Stimulated activated CD4-positive, alpha-beta T cell treated with anti-CD3 and anti-CD28 coated beads, Interleukin-4, amount 100 ng/mL, for 1 hour (primary cell): ENCODE measurements around the gene LIPC.

Source experiments
- DNase-seq: peaks from one replicate; pipeline ENCODE4 v3.0.0-alpha.2; 2020

LIPC gene

DNA sequence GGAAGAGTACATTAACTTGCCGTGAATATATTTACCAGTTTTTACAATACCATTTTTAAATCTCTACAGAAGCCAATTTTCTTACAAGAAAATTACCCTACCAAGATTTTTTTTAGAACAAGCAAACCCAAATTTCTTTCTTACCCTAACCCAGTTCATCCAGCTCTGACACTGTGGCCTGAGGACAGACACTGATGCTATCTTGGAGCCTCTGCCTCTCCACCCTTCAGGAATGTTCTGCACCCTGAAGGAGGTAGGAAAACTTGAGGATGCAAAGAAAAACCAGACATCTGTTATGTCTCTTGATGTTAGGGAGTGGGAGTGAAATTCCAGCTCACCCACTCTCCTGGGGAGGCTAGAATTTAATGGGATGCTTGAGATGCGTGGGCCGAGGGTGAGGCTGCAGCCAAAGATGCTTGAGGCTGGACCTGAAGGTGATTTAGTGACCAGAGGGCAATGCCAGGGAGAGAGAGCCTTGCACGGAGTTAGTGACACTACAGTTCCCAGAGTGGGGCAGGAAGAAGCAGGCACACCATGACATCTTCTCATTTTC lies 69.9 kb downstream of the LIPC start:
- no peak for DNase-seq

GRCh38 chr15:58503139-58504027 lies 71.6 kb downstream of the LIPC start:
- no peak for DNase-seq

GRCh38 chr15:58504674-58505234 lies 73.0 kb downstream of the LIPC start:
- no peak for DNase-seq

GRCh38 chr15:58505581-58505980 lies 73.8 kb downstream of the LIPC start:
- DNase-seq = no peak

DNA sequence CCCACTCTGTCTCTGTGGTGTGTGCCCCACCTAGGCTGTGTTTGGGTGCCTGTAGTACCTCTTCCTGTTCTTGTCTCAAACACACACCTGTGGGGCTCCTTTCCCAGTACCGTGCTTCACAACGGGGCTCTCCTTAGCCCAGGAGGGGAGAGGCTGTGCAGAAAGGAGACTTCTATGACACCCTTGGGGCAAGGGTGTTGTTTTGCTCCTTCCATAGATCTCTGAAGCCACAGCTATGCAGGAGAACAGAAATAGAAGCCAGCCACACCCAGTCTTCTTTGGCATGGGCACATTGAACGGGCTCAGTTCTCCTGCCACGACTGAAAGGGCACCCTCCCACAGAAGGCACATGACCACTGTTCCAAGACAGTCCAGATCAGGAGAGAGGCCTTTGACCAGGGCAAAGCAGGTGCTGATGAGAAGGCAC lies 74.3 kb downstream of the LIPC start:
- no peak for DNase-seq

- no peak for DNase-seq
Observed at GRCh38 chr15:58506783-58507668, 75.2 kb downstream of the LIPC start.

- no peak for DNase-seq
Observed at GRCh38 chr15:58509556-58509955, 77.8 kb downstream of the LIPC start.

DNA sequence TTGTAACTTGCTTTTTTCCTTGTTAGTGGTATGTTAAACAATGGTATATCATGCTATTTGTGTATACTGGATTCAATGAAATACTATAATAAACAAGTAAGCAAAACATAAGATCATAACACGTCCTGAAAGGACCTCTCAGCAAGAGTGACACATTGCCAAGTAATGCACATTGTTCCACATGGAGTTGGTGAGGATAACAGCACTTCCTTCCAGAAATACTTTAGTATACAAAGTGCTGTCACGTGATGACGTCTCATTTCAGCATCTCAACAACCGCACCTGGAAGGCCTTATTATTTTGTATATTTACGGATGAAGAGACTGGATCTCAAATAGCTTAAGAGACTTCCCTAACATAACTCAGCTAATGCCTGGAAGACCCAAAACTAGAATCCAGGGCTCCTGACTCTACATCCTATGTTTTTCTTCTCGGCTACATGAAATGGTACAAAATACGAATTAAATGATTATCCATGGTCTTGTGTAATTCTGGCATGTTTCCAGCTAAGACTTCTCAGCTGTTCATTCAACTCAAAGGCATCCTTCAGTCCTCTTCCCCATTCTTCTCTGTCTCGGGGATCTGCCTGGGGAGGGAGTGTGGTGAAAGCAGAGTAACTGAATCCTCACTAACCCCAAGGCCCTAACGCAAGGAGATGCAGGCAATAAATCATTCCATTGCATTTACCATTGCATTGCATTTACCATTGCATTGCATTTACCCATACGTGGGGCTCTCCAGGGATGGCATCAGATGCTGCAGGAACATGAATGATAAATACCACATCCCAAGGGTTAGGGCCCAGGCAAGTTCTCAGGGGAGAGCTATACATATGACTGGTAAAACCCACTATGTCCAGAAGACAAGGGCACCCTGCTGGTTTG lies 79.2 kb downstream of the LIPC start:
- no peak for DNase-seq

DNA sequence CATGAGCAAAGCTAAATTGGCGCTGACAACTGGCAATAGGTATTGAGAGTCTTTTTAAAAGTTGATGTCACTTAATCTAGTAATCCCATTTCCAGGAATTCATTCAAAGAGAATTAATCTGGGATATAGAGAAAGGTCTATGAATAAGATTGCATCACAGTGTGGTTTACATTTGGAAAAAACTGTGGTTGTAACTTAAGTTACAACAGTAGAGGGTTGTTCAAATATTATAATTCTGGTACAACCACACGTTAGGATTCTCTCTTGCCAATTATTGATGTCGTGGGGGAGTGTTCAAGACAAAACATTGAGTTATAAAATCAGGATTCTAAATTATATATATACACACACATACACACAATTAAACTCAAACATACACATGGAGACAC lies 79.8 kb downstream of the LIPC start:
- no peak for DNase-seq

- no peak for DNase-seq
Observed at GRCh38 chr15:58512522-58512921, 80.7 kb downstream of the LIPC start.

DNA sequence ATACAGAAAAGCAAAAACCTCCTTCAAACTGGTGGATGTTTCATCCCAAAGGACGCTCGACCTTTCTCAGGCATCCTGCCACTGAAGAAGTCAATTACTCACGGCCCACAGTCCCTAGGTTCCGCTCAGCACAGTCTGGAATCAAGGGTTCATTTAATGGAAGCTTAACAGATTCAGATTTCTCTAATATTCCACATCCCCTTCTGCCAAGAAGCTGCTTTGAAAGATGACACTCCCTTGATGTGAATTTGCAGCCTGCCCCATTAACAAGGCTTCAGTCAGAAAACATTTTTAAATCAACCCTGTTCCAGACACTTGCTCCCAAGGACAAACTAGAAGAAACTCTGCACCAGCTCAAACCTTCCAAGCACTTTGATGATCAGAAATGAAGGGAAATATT lies 81.2 kb downstream of the LIPC start:
- DNase-seq = no peak

GRCh38 chr15:58513726-58514336 lies 82.0 kb downstream of the LIPC start:
- no peak for DNase-seq

GRCh38 chr15:58515807-58516206 lies 84.0 kb downstream of the LIPC start:
- no peak for DNase-seq

GRCh38 chr15:58517252-58517681 lies 85.5 kb downstream of the LIPC start:
- no peak for DNase-seq

DNA sequence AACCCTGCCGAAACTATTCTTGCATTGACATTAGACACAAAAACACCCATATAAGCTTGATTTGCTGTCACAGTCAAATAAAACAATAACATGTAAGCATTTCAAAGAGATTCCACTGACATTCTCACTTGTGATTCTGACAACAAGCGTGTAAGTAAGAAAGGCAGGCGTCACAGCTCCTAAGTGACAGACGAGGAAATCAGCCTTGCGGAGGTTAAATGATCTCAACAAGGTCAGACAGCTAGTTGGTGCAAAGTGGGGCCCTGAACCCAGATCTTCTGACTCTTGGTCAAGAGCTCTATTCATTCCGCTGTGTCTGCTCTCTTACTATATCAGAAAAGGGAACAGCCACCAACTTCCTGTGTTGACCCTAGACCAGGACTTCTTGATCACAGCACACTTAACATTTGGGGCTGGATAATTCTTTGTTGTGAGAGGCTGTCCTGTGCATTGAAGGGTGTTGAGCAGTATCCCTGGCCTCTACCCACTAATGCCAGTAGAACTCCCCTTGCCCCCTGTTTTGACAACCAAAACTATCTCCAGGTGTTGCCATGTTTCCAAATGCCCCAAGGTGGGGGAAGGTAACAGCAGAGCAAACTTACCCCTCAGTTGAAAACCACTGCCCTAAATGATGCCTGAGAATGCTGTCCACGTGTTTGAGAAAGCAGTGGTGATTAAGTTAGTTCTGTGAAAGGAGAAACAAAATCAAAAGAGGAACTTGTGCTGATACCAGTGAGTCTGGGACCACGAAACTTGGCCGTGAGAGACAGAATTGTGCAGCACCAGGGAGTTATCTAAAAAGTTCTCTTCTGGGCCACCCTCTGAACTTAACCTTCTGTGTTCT lies 86.1 kb downstream of the LIPC start:
- DNase-seq = no peak

- DNase-seq = no peak
Observed at GRCh38 chr15:58518626-58519025, 86.8 kb downstream of the LIPC start.

- no peak for DNase-seq
Observed at GRCh38 chr15:58519516-58519915, 87.7 kb downstream of the LIPC start.

- DNase-seq = no peak
Observed at GRCh38 chr15:58520464-58520863, 88.7 kb downstream of the LIPC start.

DNA sequence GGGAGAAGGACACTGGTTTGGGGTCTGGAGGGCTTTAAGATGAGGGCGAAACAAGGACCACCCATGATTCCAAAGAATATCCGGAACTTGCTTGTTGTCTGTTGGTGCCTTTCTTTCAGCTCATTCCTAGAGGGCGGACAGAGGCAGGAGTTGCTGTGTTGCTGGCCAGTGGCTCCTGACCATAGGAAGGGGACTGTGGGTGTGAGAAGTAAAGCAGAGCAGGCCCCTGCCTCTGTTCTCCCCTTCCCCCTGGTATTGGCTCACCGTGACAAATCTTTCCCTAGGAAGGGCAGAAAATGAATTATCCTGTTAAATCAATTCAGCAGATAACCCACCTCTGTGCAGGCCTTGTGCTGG lies 89.1 kb downstream of the LIPC start:
- DNase-seq = no peak

DNA sequence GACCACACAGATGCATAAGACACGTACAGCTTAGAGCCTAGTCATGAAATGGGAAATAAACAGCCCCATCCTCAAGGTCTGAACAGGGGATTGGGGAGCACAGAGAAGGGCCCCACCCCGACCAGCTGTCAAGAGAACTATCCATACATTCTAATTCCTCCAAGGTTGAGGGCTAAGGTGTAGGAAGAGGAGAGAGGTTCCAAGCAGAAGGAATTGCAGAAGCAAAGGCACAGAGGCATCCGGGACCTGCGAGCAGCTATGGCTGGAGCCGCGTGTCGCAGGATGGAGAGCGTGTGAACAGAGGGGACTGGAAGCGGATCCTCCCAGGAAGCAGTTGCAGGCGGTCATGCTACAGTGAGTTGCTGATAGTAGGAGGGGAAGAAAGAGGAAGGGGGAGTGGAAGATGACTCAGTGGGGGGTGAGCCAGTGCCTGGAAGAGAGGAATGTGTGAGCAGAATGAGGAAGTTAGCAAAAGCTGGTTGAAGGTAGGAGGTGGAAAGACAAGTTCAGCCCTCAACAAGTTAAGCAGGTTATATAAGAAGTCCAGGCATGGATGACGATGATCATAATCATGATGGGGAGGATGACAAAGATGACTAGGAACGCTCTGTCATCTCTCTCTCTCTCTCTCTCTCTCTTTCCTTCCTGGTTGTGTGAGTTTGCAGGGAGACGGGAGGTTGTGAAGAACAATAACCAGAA lies 89.7 kb downstream of the LIPC start:
- DNase-seq = no peak
